SW 1271 (cell line): ENCODE data around the gene PCGF2.
"Not testable (repeated sequence)": the region's sequence is repeated elsewhere in the genome, so short reads cannot be mapped to it uniquely, and the experiment has no call there.

Source experiments
- DNase-seq, 2 experiments: peaks; one replicate each; lab custom pipeline; 2025; lab: John Stamatoyannopoulos, UW

PCGF2 gene

DNA sequence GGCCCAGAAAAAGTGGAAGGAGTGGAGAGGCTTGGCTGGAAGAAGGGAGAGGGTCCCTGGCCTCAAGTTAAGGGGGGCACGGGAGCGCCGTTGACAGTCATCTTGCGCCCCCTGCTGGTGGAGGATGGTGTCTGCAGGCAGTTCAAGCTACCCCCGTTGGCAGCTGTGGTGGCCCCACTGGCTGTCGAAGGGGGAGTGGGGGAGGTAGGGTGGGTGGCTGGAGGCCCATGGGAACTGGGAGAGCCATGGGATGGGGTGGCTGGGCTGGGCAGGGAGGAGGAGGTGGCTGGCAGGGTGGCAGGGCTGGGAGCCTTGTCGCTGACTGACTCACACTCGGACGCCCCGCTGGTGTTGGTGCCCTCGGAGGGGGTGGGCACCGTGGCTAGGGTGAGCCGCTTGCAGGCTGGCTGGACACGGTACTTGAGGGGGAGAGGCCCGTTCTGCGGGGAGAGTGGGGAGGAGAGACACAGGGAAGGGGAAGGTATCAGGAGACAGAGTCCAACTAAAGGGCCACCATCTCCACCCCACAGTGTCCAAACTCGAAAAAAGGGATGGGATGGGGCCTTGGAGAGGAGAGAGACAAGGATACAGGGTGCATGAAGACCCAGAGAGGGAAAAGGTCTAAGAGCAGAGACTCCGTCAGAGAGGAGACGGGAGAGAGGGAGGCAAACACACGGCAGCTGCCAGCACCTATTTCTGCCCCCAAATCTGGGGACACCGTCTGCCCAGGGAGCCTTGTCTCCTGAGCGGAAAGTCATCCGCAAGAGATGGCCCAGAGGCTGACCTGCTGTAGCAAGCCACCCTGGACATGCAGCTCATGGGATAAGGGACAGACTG, 12.8 kb downstream of the PCGF2 start:
- DNase-seq, result no peak

DNA sequence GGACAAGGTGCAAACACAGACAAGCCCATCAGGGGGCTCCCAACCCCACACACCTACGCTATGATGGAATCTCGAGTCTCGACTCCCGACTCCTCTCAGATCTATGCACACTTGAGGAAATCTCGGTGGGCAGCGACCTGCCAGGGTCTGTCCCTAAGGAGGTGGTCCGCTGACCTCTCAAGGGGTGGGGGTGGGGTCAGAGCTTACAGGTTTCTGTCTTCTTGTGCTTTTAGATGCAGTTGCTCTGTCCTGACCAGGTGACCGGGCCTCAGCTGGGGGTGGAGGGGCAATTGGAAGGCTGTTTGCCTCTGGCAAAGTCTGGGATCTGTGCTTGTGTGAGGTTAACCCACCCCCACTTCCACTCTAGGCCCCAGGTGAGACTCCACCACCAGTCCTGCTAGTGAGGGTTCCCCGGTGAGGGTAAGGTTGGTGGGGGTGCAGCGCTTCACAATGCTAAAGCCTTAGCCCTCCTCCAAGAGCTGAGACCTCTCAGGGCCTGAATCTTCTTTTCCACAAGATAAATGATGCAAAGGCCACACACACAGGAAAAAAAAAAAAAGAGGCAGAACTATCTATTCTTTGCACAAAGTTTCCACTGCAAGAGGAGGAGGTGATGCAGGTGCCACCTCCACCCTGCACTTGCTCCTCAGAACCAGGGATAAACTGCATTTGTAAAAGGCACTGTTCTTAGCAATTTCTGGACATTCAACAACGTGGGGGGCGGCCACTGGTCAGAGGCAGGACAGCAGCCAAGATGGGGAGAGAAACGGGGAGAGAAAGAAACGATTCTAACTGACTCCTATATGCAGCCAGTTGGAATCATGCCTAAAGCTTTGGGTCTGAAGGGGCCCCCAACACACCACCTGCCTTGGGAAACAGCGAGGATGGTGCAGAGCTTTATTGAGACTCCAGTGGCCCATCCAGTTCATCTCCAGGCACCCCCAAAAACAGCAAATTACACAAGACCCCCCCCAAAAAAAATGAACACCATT, 13.9 kb downstream of the PCGF2 start:
- DNase-seq, result no peak

DNA sequence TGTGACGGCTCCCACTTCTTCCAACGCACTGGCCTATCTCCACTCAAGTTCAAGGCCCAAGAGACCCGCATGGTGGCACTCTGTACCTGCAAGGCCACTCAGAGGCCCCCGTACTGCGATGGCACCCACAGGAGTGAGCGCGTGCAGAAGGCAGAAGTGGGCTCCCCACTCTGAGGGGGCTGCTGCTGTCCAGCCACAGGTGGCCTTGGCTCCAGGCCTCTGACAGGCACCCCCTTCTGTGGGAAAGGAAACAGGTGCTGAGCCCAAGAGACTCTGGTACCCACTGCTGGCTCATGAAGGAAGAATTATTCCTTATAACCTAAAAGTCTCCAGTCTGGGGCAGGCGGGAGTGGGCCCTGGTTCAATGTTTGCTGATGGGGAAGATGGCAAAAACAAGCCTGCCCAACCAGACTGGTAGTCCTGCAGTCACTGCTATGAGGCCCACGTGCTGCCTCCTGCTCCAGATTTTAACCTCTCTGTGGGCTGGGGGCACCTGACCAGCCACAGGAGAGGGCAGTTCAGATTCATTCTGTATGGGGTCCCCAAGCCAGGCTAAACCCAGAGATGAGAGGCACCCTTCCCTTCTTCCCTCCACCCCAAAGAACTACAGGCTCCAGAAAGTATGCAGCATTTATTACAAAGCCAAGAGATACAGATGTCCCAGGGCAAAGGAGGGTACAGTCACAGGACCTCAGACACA, 14.7 kb downstream of the PCGF2 start:
- DNase-seq, result peak in 1 of 2 experiments; percentile 28

DNA sequence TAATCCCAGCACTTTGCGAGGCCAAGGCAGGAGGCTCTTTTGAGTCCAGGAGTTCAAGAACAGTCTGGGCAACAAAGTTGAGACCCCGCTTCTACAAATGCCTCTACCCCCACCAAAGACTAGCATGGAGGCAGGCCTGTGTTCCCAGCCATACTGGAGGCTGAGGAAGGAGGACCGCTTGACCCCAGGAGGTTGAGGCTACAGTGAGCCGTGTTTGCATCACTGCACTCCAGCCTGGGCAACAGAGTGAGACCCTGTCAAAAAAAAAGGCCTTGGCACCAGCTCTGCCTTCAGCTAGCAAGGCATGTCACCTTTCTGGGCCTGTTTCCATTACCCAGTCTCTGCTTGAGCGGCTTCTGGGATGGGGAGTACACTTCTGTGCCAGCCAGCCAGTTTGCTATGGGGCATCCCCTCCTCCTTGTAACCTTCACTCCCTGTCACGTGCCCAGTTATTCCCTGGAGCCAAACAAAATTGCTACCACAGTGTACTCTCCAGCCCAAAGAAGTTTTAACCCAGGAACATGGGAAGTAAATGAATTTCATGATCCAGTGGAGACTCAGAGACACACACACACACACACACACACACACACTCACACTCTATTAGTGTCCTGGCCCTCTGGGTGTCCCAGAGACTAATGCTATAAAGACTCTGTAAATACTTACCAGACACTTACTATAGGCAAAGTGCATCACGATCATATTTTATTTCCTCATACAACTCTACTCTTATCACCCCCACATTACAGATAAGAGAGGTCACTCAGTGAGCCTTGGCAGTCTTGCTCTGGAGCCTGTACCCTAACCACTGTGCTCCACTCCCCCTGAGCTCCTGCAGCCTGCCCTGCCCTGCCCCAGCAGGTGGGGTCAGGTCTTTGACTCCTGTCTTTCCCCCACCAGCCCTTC, 15.5 kb downstream of the PCGF2 start:
- no peak for DNase-seq

DNA sequence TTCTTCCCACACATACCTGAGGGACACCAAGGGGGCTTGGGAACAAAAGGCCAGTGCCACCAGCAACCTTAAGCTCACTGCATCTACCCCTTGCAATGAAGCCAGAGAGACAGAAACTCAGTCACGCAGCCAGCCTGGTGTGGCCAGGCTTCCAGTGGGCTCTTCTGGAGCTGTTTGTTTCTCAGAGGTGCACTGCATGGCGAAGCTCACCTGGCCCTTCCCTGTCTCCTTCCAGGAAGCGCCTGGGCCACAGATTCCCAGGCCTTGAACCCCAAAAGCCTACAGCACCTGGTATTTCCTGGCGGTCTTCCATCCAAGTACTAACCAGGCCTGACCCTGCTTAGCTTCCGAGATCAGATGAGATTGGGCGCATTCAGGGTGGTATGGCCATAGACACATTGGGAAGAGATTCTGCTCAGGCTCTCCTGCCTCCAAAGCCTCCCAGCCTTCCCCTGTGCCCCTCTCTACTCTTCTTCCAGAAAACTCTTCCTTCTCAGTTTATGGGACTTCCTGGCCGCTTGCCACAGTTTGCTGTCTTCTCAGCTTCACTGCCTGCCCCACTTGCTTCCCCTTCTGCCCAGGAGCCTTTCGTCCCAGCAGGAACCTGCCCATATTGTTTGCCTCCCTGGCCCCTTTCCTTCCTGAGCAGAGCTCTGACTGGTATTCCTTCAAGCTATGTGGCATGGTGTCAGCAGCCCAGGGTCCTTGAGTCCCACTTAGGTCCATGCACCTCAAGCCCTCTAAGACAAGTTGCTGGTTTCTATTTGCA, 16.4 kb downstream of the PCGF2 start:
- DNase-seq, result no peak

DNA sequence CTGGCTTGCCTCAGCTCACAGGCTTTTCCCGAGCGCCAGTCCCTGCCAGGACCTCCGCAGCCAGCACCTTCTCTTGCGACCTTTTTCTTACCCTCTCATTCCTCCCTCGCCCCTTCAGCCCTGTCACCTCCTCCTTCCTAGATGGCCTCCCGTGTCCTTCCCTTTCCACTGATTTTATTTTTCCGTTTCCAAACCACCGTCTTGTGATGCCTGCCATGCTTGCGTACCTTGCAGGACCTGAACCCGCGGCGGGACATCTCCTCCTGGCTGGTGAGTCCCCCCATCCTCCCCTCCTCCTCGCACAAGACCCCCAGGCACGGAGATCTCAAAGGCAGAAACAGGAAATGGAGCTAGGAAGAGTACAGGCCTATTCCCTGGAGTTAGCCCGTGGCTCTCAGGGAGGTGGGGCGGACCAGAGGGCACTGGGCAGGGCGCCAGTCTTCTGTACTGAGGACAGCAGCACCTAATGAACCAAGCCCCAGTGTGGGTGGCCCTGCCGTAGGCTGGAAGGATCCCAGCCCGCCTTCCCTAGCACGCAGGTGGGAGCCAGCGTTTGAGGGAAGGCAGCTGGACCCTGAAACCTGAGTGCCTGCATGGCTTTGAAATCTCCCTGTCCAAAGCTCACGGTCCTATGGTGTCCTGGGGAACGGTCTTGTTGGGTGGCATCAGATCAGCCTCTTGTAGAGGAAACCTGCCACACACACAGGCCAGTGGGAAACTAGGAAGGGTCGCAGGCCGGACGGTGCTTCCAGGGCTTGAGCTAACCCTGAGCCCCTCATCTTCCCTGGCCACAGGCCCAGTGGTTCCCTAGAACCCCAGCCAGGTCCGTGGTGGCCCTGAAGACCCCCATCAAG, 17.4 kb downstream of the PCGF2 start:
- DNase-seq, result peak in 1 of 2 experiments; percentile 62

DNA sequence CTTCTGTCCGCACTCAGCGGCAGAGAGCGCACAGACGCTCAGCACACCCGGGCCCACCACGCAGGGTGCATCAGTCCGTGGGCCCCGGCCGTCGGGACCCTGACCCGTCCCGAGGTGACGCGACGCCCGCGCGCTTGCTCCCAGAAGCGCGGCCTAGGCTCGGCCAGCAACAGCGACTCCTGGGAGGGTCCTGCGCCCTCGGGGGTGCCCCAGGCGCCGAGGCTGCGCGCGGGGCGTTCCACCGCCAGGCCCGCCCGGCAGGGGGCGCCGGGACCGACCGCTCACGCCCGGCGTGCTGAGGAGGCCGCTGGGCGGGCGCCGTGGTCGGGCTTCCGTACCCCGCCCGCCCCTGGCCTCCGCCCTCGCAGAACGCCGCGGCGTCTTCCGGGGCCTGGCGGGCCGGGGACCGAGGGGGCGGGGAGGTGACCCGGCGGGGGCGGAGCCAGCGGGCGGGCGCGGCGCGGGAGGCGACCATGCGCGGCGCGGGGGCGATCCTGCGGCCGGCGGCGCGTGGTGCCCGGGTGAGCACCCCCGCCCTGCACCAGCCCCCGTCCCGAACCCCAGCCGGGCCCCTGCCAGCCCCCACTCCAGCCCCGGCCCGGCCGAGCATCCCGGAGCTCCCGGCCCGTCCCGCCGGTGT, 18.1 kb downstream of the PCGF2 start, which contains the start of gene CISD3:
TSS of gene CISD3 (plus strand) at position 456 of the 640 bp plus-strand sequence. CDS start at position 474, 18 bp downstream.
- peak; percentile 76 to 77 for DNase-seq

DNA sequence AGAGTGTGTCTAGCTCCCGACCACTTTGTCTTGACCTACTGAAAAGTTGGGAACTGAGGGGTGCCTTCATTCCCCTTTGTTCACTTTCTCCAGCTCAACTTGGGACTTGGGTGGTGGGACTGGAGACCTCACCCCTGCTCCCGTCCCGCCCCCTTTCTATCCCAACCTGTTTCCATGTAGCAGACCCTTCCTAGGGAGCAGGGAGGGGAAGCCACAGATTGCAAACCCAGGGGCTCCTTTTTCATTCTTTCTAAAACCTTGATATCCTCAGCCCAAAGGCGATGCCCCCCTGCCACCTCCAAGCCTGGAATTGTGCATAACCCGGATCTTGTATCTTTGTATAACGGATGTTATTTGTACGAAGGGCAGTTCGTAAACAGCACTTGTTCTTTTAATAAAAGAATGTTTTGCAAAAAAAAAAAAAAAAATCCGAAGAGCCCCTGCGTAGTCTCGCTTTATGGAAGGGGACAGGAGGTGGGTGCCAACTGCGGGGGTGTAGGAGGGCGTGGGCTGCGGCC, 18.7 kb downstream of the PCGF2 start:
- no peak for DNase-seq

DNA sequence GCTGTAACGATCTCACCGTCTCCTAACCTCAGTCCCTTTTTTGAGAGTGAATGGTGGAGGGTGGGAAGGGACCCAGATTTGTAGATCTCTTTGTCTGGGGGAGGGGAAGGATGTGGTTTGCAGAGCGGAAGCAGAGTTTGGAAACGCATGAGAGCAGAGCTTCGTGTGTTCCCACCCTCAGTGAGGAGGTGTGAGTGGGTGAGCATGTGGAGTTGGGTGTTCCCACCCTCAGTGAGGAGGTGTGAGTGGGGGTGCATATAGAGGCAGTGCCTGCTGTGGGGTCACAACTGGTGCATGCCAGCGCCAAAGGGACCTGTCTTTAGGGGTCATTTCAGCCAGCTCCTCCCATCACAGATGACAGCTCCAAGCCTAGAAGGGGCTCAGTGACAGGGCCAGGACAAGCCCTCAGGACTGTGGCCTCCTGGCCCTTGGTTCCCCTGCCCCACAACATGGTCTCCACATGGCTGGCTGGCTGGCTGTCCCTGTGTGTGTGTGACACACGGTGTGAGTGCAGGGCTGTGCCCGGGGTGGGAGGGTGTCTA, 19.8 kb downstream of the PCGF2 start:
- no peak for DNase-seq

DNA sequence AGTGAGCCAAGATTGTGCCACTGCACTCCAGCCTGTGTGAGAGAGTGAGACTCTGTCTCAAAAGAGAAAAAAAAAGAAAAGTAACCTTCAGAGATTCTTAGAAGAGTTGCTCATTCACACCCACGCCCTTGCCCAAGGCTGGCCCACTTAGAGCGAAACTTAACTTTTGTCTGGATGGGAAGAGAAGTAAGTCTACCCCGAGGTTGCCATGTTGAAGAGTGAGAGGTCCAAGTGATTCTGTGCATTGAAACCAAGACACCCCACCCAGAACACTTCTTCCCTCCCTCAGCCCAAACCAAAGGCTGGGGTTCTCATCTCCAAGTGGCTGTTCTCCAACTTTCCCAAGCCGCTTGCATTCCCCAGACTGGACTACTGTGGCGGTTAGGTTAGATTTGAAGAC, 20.4 kb downstream of the PCGF2 start:
- no peak for DNase-seq

DNA sequence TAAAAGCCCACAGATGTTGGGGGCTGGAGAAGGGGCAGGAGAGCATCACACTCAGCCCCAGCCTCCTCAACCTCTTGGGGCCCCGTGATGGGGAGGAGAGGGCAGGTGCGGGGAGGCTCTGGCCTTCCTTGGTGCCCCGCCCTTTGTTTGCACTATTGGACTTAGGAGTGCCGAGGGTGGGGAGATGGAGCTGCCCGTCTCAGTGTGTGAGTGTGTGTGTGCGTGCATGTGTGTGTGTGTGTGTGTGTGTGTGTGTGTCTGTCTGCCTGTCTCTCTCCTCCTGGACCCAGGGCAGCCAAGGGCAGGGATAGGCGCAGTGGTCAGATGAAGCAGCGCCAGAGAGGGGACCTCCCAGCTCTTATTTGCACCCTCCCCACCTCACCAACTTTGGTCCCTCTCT, 22.0 kb downstream of the PCGF2 start:
- not testable (repeated sequence) for DNase-seq

DNA sequence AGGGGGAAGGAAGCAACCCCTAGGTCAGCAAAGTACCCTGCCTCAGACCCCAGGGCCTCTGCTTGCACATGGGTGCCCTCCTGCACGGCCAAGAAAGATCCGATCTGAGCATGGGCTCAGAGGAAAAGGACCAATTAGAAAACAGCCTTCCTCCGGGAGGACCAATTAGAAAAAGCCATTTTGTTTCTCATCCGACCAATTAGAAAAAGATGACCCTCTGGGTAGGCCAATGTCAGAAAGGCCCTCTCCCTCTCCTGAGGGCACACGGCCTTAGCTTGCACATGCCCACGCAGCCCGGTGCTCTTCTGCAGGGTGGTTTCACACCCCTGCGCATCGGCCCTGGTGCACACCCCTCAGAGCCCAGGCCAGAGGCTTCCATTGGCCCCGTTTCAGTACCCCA, 23.1 kb downstream of the PCGF2 start:
- DNase-seq, result no peak

DNA sequence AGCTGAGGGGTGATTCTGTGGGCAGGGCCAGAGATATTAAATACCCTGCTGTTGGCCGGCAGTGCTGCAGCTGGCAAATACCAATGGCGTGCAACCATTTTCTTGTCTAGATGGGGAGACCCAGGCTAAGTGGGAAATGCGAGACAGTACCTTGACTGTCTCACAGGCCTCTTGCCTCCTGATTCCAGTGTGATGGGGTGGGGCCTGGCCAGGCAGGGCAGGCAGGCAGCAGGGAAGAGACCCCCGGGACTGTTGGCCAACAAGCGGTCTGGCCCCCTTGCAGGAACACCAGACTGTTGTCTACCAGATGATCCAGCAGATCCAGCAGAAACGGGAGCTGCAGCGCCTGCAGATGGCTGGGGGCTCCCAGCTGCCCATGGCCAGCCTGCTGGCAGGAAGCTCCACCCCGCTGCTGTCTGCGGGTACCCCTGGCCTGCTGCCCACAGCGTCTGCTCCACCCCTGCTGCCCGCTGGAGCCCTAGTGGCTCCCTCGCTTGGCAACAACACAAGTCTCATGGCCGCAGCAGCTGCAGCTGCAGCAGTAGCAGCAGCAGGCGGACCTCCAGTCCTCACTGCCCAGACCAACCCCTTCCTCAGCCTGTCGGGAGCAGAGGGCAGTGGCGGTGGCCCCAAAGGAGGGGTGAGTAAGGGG, 23.7 kb downstream of the PCGF2 start:
- no peak for DNase-seq

DNA sequence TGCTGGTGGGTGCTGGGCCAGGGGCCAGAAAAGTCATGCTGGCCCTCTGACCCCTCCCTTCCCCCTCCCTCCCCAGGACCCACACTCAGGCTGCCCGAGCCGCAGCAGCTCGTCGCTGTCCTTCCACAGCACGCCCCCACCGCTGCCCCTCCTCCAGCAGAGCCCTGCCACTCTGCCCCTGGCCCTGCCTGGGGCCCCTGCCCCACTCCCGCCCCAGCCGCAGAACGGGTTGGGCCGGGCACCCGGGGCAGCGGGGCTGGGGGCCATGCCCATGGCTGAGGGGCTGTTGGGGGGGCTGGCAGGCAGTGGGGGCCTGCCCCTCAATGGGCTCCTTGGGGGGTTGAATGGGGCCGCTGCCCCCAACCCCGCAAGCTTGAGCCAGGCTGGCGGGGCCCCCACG, 26.3 kb downstream of the PCGF2 start:
- no peak for DNase-seq

DNA sequence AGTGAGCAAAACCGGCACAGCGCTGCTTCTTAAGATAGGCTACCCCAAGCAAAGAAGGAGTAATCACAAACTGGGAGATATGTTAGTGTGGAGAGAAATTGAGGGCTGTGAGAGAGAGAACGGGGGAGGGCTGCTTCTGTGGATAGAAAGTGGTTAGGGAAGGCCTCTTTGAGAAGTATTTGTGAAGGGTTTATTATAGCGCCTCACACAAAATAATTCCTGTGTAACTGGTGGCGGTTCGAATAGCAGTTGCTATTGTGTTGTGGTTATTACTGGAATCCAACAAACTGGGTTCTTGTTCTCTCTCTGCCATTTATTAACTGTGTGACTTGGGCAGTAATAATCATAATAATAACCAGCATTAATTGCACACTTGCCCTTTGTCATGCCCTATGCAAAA, 27.2 kb downstream of the PCGF2 start:
- DNase-seq, result no peak

DNA sequence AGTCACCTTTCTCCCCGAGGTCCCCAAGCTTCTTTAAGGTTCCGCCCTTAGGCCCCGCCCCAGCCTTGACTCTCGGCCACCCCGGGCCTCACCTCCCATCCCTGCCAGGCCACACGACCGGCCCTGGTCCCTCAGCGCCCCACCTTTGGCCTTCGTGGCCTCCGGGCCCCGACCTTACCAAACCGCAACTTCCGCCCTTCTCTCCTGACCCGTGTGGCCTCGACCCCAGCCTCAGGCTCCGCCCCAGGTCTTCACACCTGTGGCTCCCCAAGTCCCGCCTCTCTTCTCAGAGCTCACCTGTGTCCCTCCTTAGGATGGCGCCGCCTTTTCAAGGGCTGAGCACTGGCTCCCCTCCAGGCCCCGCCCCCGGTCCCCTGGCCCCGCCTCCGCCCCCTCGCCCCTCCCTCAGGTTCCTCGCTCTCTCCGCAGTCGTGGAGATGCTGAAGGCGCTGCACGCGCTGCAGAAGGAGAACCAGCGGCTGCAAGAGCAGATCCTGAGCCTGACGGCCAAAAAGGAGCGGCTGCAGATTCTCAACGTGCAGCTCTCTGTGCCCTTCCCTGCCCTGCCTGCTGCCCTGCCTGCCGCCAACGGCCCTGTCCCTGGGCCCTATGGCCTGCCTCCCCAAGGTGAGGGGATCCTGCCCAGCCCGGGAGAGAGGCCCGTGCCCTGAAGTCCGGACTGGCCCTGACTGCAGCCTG, 28.0 kb downstream of the PCGF2 start:
- no peak for DNase-seq

DNA sequence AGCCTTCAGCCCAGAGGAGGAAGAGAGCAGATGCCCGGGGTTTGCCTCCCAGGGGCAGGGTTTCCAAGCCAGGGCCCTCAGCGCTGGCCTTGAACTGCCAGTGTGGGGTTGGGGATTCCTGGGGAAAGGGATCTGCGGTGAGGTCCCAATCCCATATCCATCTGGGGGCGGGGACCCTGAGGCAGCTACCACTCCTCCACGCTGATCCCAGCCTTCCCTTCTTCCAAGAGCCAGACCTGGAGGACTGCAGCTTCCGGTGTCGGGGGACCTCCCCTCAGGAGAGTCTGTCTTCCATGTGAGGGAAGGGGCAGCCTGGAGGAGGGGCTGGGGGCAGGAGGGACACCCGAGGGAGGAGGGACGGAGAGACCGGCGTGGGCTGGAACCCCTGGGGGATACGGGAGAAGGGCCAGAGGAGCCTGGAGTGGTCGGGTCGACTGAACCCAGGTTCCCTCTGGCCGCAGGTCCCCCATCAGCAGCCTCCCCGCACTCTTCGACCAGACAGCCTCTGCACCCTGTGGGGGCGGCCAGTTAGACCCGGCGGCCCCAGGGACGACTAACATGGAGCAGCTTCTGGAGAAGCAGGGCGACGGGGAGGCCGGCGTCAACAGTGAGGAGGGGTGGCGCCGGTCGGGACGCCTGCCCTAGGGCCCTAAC, 28.7 kb downstream of the PCGF2 start:
- no peak for DNase-seq
